ENCODE data around the gene OLFM2.
"Not testable (repeated sequence)": the region's sequence is repeated elsewhere in the genome, so short reads cannot be mapped to it uniquely, and the experiment has no call there.

The OLFM2 gene

DNA sequence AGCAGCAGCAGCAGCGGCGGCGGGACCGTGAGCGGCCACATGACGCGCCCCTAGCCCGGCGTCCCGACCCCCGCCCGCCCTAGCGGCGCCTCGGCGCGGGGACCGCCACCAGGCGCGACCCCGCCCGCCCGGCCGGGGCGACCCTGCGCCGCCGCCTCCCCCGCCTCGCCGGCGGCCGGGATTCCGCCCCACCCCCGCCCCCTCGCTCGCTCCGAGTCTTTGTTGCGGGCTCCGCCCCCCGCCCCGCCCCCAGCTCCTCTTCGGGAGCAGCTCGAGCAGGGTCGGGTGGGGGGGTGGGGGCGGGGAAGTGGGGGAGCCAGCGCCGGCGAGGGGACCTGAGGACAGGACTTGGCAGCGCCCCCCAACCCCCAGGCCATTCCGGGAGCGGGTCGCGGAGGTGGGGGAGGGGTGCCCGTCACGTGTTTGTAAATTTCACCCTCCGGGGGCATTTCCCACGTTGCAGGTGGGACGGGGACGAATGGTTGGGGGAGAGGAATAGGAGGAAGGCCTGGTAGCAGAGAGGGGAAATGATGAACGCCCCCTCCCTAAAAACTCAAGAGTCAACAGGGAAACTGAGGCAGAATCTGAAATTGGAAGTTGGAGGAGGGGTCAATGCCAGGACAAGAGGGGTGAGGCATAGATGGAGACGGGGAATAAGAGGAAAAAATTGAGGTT is at the start of gene OLFM2:
OLFM2 (minus strand) TSS at position 190 of the 675 bp plus-strand sequence; CDS start at position 41, 149 bp downstream.
- FAIRE-seq: no peak

DNA sequence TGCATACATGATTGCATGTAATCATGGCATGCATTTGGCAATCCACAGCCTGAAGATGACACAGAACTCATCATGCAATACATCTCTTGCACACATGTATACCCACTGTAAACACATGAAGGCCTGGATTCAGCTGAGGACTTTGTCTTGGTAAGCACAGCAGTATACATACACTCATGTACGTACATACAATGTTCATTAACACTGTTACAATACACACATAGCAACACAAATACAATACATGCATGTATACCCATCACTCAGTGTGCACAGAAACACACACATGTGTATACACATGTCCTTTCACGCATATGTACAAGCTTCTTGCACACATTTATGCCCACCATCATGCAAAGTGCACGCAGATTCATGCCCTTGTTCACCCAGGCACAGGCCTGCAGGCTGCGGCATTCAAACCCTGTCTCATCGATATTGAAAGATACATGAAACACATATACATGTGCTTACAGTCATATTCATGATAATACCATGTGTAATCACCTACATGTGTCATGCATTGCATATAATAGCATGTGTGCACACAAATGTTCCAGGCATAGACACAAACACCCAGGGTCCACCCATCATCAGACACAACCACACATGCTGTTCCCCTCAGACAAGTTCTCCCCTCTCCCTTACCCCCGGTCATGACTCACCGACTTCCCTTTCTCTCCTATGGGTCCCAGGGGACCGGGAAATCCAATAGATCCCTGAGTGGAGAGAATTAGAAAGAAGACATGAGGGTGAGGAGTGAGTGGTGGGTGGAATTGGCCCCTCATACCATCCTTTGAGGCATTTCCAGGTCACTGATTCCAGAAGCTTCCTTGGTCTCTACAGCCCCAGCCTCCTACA is 45.3 kb upstream of the OLFM2 start:
- no peak for FAIRE-seq

DNA sequence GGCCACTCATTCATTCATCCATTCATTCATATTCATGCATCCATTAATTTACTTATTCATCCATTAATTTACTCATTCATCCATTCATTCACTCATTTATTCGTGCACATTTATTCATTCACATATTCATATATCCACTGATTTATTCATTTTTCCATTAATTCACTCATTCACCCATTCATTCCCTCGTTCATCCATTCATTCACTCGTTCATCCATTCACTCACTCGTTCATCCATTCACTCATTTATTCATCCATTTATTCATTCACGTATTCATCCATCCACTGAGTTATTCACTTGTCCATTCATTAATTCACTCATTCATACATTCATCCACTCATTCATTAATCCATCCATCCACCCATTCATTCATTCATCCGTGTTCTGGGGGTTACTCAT is 35.8 kb upstream of the OLFM2 start:
- FAIRE-seq: no peak

DNA sequence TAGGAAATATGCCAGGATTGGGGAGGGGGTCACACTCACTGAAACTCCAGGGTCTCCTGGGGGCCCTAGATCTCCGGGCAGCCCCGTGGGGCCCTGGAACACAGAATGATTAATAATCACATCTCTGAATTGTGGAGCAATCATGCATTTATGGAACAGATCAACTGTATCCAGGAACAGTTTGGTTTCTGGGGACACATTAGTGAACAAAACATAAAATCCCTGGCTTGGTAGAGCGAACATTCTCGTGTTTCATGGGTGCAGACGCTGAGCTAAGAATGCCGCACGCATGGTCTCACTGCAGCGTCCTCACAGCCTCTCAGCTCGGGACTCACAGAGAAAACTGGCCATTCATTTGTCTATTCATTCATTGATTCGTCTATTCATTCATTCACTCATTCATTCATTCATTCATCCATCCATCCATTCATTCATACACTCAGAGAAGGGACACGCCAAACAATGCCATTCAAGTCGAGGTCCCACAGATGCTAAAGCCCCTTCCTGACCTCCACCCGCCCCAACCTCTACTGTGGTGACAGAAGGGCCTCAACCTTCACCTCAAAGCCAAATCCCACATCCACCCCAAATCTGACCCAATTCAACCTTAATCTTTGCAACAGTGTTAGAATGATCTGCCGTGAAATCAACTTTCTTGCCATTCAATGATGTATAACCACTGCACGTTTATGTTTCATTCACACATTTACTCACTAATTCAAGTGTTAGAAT is 35.0 kb upstream of the OLFM2 start:
- FAIRE-seq: no peak

DNA sequence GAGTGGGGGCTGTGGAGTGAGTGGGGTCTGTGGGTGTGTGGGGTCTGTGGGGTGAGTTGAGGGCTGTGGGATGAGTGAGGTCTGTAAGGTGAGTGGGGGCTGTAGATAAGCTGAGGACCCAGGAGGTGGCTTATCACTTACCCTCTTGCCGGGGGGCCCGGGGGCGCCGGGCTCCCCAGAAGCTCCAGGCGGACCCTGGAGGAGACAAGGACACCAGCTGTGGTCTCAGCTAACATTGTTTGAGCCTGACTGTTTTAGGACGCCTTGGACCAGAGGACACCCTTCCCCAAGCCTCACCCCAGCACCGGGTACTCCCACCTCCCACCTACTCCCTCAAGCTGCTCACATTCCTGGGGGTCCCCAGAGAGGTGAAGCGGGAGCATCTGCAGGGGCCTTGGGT is 34.2 kb upstream of the OLFM2 start:
- no peak for FAIRE-seq

DNA sequence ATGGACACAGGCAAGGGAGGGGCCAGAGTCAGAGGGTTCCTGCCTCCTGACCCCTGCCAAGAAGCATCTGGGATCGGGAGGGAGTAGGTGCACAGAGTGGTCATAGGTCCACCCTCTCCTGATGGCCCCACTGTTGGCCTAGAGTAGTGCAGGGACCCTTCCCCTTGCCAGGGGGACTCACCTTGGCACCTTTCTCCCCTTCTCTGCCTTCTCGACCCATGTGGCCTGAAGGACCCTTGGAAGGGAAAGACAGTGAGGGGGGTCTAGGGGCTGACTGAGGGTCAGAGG is 33.3 kb upstream of the OLFM2 start:
- no peak for FAIRE-seq

DNA sequence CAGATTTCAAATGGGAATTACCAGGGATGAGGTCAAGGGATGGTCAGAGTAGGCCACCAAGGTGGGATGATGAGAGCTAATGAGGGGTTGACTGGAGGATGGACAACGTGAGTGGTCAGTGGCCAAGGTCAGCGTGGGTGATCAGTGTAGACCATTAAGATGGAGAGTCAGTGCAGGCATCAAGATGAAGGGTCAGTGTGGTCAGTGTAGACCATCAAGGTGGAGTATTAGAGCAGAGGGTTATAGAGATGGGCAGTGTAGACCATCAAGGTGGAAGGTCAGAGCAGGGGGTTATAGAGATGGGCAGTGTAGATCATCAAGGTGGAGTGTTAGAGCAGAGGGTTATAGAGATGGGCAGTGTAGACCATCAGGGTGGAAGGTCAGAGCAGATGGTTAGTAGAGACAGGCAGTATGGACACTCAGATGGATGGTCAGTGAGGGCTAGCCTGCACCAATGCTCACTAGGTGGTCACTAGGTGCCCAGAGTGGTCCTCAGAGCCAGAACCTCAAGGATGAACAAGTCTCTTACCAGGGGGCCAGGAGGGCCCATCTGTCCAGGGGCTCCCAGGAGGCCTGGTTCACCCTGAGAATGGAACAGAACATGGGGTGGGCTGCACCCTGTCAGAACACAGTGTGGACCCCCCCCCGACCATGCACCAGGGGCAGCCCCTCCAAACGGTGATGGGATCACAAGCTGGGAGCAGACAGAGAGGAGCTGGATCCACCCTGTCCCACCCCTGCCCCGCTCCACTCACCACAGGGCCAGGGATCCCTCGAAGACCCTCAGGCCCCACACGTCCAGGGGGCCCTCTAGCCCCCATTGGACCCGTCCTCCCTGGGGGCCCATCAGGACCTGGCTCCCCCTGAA is 32.7 kb upstream of the OLFM2 start:
- no peak for FAIRE-seq

DNA sequence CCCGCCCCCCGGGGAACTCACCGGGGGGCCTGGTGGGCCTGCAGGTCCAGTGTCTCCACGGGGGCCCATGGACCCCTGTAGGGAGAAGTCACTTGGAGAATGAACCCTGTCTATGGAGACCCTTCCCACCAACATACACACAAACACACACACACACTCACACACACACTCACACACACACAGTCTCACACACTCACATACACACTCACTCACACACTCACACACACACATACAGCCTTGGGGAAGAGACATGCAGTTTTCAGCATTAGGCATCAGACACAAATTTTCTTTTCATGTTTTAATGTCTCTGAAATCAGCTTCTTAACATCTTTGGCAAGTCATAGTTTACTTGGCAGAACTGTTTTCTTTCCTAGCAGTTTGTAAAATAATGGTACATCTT is 31.0 kb upstream of the OLFM2 start:
- no peak for FAIRE-seq

DNA sequence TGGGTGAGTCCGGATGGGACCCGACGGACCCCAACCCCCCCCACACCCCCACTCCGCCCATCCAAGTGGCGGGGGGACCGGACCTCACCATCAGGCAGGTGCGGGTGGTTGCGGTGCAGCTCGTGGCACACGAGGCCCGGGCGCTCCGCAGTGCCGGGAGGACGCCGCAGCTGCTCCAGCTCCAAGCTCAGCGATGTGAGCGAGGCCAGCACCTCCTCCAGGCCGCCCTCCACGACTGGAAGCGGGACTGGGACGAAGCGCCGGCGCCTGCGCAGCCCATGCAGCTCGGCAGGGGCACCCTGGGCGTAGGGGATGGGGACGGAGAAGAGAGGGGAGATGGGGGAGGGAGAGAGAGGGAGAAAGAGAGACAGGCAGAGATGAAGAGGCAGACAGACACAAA is 30.1 kb upstream of the OLFM2 start:
- FAIRE-seq: no peak

DNA sequence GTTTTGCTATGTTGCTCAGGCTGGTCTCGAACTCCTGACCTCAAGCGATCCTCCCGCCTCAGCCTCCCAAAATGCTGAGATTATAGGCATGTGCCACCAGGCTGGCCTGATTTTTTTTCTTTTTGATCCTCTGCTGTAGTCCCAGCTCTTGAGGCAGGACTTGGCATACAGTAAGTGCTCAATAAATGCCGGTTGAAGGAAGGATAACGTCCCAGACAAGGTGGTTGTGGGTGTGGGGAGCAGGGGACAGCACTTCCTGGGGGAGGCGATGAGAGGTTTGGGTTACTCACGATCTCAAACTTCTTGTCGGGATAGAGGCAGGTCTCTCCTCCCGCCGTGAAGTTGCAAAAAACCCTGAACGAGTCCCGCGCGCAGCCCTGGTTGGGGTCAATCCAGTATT is 29.7 kb upstream of the OLFM2 start:
- no peak for FAIRE-seq

DNA sequence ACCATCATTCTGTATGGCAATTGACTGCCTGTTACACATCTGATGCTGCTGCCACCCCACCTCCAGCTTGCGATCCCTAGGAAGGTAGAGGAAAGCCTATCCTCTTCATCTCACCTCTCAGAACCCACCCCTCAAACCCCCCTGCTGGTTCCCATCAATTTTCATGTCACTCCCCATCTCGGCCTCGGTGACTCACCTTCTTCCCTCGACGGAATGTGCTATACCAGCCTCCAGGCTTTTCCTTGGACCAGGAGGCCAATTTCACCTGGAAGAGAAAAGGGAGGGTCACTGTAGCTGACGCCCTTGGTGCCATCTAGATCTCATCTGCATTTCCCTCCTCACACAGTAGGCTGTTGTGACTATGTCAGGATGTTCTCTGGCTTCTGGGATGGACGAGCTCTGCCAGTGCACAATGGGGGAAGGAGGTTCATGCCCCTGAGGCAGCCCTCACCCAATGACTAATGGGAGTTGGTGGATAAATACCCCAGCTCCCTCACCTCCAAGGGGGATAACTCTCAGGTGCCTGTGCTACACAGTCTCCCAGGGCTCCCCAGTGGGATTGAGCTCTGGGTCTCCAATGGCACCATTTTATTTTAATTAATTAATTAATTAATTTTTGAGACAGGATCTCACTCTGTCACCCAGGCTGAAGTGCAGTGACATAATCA is 26.4 kb upstream of the OLFM2 start:
- no peak for FAIRE-seq

DNA sequence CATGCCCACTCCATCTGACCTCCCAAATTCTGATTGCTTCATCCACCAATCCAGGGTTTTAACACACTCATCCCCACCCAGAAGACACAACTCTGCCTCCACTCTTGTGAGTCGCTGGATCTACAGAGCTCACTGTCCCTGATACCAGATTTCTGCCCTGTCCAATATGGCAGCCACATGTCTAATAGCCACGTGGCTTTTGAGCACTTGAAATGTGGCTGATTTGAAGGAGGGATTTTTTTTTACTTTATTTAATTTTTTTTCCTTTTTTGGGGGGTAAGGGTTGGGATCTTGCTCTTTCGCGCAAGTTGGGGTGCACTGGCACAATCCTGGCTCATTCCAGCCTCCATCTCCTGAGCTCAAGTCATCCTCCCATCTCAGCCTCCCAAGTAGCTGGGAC is 24.8 kb upstream of the OLFM2 start:
- FAIRE-seq: no peak

DNA sequence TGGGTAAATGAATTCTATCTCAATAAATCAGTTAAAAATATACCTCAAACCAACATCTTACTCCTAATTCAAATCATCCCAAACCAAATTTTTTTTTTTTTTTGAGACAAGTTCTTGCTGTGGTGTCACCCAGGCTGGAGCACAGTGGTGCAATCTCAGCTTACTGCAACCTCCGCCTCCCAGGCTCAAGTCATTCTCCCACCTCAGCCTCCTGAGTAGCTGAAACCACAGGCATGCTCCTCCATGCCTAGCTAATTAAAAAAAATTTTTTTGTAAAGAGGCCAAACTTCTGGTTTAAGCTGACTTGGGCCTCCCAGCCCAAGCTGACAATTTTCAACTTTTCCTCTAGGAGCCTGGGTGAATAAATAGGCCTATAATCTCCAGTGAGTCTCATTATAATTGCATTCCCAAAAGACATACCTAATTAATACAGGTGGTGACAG is 22.1 kb upstream of the OLFM2 start:
- FAIRE-seq: no peak

DNA sequence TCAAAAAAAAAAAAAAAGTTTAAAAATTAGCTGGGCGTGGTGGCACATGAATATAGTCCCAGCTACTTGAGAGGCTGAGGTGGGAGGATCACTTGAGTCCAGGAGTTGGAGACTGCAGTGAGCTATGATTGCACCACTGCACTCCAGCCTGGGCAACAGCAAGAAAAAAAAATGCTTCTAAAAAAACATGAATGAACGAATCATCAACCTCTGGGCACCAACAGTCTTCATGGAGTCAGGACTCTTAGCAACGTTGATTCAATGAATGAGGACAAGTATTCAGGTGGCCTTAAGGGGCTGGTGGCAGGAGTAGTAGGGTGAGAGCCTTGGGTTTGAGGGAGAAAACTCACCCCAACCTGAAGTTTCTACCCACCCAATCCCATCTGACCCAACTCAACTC is 20.6 kb upstream of the OLFM2 start:
- no peak for FAIRE-seq

DNA sequence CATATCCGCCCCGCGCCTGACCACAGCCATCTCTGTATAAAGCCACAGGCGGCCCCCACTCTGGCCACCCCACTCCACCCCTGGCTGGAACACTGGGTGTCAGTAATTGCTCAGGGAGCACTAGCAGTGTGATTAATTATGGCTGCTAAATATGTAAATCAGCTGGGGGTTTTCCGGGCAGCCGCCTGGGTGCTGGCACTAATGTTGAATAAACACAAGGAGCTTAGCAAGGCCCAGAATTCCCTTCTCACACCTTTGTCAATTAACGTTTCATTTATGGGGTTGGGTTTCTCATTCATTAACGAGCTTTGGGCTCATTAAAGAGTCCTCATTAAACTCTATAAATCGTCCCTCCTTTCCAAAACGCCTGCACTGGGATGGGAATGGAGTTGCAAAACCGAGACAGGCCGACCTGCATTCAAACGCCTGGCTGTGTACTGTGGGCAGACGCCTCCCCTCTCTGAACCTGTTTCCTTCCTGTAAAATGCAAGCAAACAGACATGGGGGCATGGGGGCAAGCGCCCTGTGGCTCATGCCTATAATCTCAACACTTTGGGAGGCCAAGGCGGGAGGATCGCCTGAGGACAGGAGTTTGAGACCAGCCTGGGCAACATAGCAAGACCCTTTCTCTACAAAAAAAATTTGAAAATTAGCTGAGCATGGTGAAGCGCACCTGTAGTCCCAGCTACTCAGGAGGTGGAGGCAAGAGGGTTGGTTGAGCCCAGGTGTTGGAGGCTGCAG is 17.7 kb upstream of the OLFM2 start:
- FAIRE-seq: no peak

DNA sequence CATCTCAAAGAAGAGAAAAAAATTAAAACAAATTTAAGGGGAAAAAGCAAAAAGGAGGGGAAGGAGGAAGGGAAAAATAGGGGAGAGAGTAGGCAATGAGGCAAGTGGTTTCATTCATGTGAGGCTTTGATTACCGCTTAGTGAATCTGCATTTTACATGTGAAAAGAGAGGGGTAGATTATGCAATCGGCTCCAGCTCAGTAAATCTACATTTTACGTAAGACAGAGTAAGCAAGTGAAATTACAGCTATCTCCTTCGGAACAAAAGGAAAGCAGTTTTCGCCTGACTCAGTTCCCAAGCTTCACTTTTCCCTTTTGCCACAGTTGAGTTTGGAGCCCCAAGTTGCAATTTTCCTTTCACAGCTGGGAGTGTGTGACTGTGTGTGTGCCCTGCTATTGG is 16.0 kb upstream of the OLFM2 start:
- FAIRE-seq: no peak

DNA sequence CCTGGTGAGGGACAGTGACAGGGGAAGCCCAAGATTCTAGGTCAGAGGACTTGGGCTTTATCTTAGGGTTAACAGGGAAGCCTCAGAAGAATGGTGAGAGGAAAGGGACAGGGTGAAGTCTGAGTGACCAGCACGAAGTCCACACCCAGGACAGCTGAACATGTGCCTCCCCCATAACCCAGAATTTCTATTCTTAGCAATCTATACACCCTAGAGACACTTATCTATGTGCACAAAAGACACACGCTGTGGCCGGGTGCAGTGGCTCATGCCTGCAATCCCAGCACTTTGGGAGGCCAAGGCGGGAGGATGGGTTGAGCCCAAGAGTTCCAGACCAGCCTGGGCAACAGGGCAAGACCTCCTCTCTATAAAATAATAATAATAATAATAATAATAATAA is 11.1 kb upstream of the OLFM2 start:
- FAIRE-seq: no peak

DNA sequence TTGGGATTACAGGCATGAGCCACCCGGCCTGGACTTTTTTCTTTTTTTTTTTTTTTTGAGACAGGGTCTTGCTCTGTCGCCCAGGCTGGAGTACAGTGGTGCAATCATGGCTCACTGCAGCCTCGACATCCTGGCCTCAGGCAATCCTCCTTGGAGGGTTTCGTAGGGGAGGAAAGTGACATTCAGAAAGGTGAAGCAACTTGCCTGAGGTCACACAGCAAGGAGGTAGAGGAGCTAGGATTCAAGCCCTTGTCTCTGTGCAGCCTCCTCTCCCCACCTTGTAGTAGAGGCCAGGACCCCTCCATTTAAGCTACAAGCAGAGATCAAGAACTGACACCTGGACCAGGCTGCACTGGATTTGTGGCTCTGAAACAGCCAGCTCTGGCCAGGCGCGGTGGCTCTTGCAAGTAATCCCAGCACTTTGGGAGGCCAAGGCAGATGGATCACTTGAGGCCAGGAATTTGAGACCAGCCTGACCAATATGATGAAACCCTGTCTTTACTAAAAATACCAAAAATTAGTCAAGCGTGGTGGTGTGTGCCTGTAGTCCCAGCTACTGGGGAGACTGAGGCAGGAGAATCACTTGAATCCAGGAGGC is 10.3 kb upstream of the OLFM2 start:
- FAIRE-seq: not testable (repeated sequence)

DNA sequence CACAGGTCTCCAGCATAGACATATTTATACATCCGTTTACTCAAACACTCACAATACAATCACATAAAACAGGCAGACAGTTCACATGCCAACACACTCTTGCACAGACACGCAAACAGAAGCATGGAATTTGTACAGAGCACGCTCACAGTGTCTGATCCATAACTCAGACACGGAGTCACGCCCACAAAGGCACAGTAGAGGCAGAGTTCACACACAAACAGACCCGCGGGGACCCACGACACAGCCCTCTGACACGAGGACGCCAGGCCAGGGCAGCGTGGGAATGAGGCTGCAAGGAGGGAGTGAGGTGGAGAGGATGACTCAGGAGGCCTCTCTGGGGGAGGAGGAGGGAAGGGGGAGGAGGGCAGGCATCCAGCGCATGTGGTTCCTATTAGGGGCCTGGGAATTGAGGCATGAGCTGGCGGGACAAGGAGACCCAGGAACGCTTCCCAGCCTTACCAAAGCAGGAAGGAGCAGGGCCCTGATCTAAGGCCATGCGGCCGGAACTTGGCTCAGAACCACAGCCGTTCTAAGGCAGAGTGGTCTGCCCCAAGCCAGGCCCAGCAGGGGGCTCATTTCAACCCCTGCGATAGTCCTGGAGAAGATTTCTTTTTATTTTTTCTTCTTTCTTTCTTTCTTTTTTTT is 9.1 kb upstream of the OLFM2 start:
- FAIRE-seq: no peak

DNA sequence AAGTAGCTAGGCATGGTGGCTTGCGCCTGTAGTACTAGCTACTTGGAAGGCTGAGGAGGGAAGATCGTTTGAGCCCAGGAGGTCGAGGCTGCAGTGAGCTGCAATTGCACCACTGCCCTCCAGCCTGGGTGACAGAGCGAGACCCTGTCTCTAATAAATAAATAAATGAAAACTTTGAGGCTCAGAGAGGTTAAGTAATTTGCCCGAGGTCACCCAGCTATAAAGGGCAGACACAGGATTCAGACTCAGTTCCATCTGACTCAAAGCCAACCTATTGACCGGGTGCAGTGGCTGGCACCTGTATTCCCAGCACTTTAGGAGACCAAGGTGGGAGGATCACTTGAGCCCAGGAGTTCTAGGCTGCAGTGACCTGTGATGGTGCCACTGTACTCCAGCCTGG is 7.4 kb upstream of the OLFM2 start:
- FAIRE-seq: no peak

DNA sequence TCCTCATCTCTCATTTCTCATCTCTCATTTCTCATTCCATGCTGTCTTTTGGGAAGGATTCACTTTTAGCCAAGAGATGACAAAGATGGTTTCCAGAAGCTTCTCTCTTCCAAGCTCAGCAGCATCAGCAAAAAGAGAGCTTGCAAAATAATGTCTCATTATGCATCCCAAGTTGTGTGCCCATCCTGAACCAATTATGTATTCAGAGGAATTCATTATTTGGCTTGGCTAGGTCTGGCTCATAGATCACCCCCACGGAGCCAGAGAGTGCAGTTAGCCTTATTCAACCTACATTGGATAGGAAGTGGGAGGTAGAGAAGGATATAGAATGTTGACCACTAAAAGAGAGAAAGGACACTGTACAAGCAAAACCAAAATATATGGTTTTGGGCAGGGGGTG is 5.4 kb upstream of the OLFM2 start:
- no peak for FAIRE-seq
